K562 (cell line): ENCODE results near the gene MAK. TPM values are rescaled to one million over a fixed set of nuclear protein-coding genes. Genes with fewer than 3 reads are reported as not detected.
A peak's percentile ranks its signal among the peaks of the same experiment; 100 is the strongest.

Experiments used
- CBX1 ChIP-seq: sonication (generic); IDR thresholded peaks from 2 replicates; pipeline ENCODE4 v1.6.1; 2016; ENCODE audit warnings: antibody characterized with exemption, low read depth, mild to moderate bottlenecking
- CBX8 ChIP-seq: fragments of 200-600 bp; sonication (generic); IDR thresholded peaks from 2 replicates; pipeline ENCODE4 v1.6.1; 2012; ENCODE audit warnings: borderline replicate concordance, mixed run types, low read depth, mild to moderate bottlenecking, moderate library complexity, mixed read lengths, low read length, control low read depth, inconsistent platforms; ENCODE audit not compliant: poor library complexity, severe bottlenecking; ENCODE audit errors: extremely low read depth
- CC2D1A ChIP-seq: fragments of 450-650 bp; IDR thresholded peaks from 2 replicates; pipeline ENCODE4 v1.6.1; 2017; ENCODE audit warnings: mild to moderate bottlenecking
- DPF2 ChIP-seq: fragments of 450-650 bp; IDR thresholded peaks from 2 replicates; pipeline ENCODE4 v1.6.1; 2016
- E2F1 ChIP-seq: sonication (generic); formaldehyde crosslinking; IDR thresholded peaks from 2 replicates; pipeline ENCODE4 v1.8.1; 2023; ENCODE audit warnings: mild to moderate bottlenecking, missing genetic modification reagents, moderate library complexity
- HDGF ChIP-seq: fragments of 450-650 bp; IDR thresholded peaks from 2 replicates; pipeline ENCODE4 v1.6.1; 2016
- HIVEP1 ChIP-seq: fragments of 250-450 bp; sonication (Bioruptor Pico); IDR thresholded peaks from 2 replicates; pipeline ENCODE4 v1.4.0; 2020; ENCODE audit warnings: mild to moderate bottlenecking
- NCOA4 ChIP-seq: fragments of 450-650 bp; IDR thresholded peaks from 2 replicates; pipeline ENCODE4 v1.6.1; 2018; ENCODE audit warnings: mild to moderate bottlenecking; ENCODE audit not compliant: partially characterized antibody
- NR2C1 ChIP-seq, 2 experiments: fragments of 450-650 bp; IDR thresholded peaks; 2 replicates each; pipeline ENCODE4 v1.6.1; 2017; ENCODE audit warnings: mild to moderate bottlenecking in 2 of 2, antibody characterized with exemption in 1 of 2, inconsistent platforms in 1 of 2, missing compliant biosample characterization in 1 of 2, missing genetic modification characterization in 1 of 2
- OTX1 ChIP-seq: fragments of 450-650 bp; formaldehyde crosslinking; IDR thresholded peaks from 2 replicates; pipeline ENCODE4 v1.4.0; 2022; ENCODE audit warnings: mild to moderate bottlenecking
- POLR2AphosphoS2 ChIP-seq: IDR thresholded peaks from 2 replicates; pipeline ENCODE4 v1.6.1; 2012; ENCODE audit warnings: low read length, improper control_type of control experiment
- RAD21 ChIP-seq, 2 experiments: fragments of 250-450 bp in 1 of 2; fragments of 450-650 bp in 1 of 2; sonication (Bioruptor Pico) in 1 of 2; formaldehyde crosslinking in 1 of 2; IDR thresholded peaks in 1 of 2; conservative IDR thresholded peaks in 1 of 2; 2 replicates each; pipeline versions ENCODE4 v1.4.0 to v1.8.0; 2020 to 2022; ENCODE audit warnings: mild to moderate bottlenecking in 2 of 2, moderate library complexity in 1 of 2
- SRF ChIP-seq, 2 experiments: fragments of 250-450, 450-650 bp in 1 of 2; sonication (Bioruptor Pico) in 1 of 2; sonication (generic) in 1 of 2; formaldehyde crosslinking; IDR thresholded peaks; 2 replicates each; pipeline versions ENCODE4 v1.5.0 to v1.5.1; 2020 to 2022; ENCODE audit warnings: mild to moderate bottlenecking in 1 of 2, missing genetic modification reagents in 1 of 2
- SRSF7 ChIP-seq: fragments of 200-400 bp; formaldehyde crosslinking; optimal IDR thresholded peaks from 2 replicates; pipeline ENCODE3; 2017; ENCODE audit warnings: mild to moderate bottlenecking, low read depth, low read length
- TBP ChIP-seq: optimal IDR thresholded peaks from 2 replicates; pipeline ENCODE3; 2011; ENCODE audit warnings: low read depth, low read length, improper control_type of control experiment
- U2AF1 ChIP-seq: fragments of 200-400 bp; formaldehyde crosslinking; optimal IDR thresholded peaks from 2 replicates; pipeline ENCODE3; 2017; ENCODE audit warnings: mild to moderate bottlenecking, low read depth, low read length, moderate library complexity
- YBX1 ChIP-seq: fragments of 450-650 bp; IDR thresholded peaks from 2 replicates; pipeline ENCODE4 v1.7.1; 2016; ENCODE audit warnings: mild to moderate bottlenecking
- ZNF143 ChIP-seq: sonication (generic); formaldehyde crosslinking; IDR thresholded peaks from 2 replicates; pipeline ENCODE4 v1.9.0; 2022; ENCODE audit warnings: mild to moderate bottlenecking, missing genetic modification reagents
- ZNF408 ChIP-seq: fragments of 250-450 bp; sonication (Bioruptor Pico); IDR thresholded peaks from 2 replicates; pipeline ENCODE4 v1.4.0; 2020; ENCODE audit warnings: low read depth, mild to moderate bottlenecking, moderate library complexity
- ZNF639 ChIP-seq, 2 experiments: fragments of 200-800 bp in 1 of 2; sonication (Bioruptor generic) in 1 of 2; sonication (generic) in 1 of 2; formaldehyde crosslinking in 1 of 2; IDR thresholded peaks in 1 of 2; conservative IDR thresholded peaks in 1 of 2; 2 replicates each; pipeline versions ENCODE4 v1.5.0 to v1.6.1; 2016 to 2020; ENCODE audit warnings: missing compliant biosample characterization in 1 of 2, missing genetic modification characterization in 1 of 2, missing genetic modification reagents in 1 of 2
- ZNF717 ChIP-seq: fragments of 250-450 bp; sonication (Bioruptor Pico); IDR thresholded peaks from 2 replicates; pipeline ENCODE4 v1.5.0; 2021
- polyA plus RNA-seq, 8 experiments: library from polyadenylated mRNA; depleted of rRNA in 4 of 8; stranded (reverse) in 5 of 8; unstranded in 3 of 8; fragments of >200 nt; fragmentation: Nextera tagmentation in 2 of 8; fragmentation: Illumina TruSeq in 1 of 8; extraction: Ambion mirVana in 2 of 8; extraction: Trizol in 1 of 8; gene quantifications; 2 replicates each; pipeline versions ENCODE4 v1.2.1 to v1.2.3, GENCODE V29; 2011 to 2014; ENCODE audit warnings: inconsistent platforms in 1 of 8, missing spikeins in 1 of 8
- total RNA-seq, 7 experiments: library from RNA; depleted of rRNA in 6 of 7; stranded (reverse); fragments of >200 nt in 6 of 7; fragmentation: Illumina TruSeq in 2 of 7; extraction: Trizol in 2 of 7; gene quantifications; 2 replicates each; pipeline versions ENCODE4 v1.2.1 to v1.2.3, GENCODE V29; 2011 to 2021; ENCODE audit warnings: low replicate concordance in 1 of 7
- TF ChIP-seq, protein P1 (sequence below): fragments of 450-650 bp; formaldehyde crosslinking; IDR thresholded peaks from 2 replicates; pipeline ENCODE4 v1.4.0; 2020; ENCODE audit warnings: mild to moderate bottlenecking, moderate library complexity
- TF ChIP-seq, protein P2 (sequence below): fragments of 250-450 bp; sonication (Bioruptor Pico); IDR thresholded peaks from 2 replicates; pipeline ENCODE4 v1.5.0; 2021; ENCODE audit warnings: mild to moderate bottlenecking, borderline replicate concordance

Gene MAK
- total and polyA plus RNA-seq, 9 of the 15 experiments (the other 6 are each of a cell fraction or from before 2014, with no cell fraction given), result 0.25 to 1.1 (median 0.53) TPM

DNA sequence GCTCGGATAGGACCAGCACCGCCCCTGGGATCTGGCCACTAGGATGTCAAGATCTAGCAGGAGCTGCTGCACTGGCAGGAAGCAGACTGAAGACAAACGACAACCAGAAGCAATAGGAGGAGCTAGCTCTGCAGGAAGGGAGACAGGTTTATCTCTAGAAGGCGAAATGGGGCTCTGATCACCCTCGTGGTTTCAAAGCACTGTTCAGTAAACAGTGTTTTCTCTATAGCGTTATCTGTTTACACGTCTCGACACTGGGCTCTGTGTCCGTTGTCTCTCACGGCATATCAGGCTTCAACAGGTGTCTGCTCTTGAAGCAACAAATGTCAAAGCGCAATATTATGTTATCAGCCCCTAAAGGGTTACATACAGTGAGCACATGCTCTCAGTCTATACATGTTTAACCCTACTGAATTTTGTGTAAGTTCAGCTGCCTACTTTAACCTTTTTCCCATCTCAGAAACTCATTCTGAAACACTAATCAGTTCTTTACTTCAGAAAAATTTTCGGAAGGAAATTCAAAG, 66.9 kb downstream of the MAK start (continued):
- no peak for TF ChIP-seq SRF (CRISPR knock-in tag; IDR thresholded peaks at IDR 0.05)
- peak; percentile 95 for TF ChIP-seq CC2D1A
- TF ChIP-seq ZNF639 (CRISPR knock-in tag; conservative IDR thresholded peaks at IDR 0.05 in 1 of 2, IDR thresholded peaks at IDR 0.05 in 1 of 2), result 0 out of 4 replicates have a peak, but pooled peaks of 1 of the 2 experiments have one; percentile 46
- no peak for TF ChIP-seq TBP
- no peak for TF ChIP-seq ZNF408 (CRISPR knock-in tag)
- TF ChIP-seq HDGF, result 0 out of 2 replicates have a peak, but pooled peaks have one; percentile 12
- TF ChIP-seq YBX1, result no peak
- no peak for TF ChIP-seq ZNF717
- TF ChIP-seq CBX1, result no peak
- TF ChIP-seq DPF2, result peak; percentile 97
- TF ChIP-seq SRSF7, result no peak
- TF ChIP-seq NR2C1 (IDR thresholded peaks at IDR 0.05), result peak; percentile 56
- peak; percentile 48; the same call in 1 of the 2 replicates for TF ChIP-seq NR2C1 (tag; IDR thresholded peaks at IDR 0.05)
- no peak for TF ChIP-seq POLR2AphosphoS2
- no peak for TF ChIP-seq HIVEP1 (CRISPR knock-in tag)
- no peak for TF ChIP-seq U2AF1
- TF ChIP-seq, protein P1, sequence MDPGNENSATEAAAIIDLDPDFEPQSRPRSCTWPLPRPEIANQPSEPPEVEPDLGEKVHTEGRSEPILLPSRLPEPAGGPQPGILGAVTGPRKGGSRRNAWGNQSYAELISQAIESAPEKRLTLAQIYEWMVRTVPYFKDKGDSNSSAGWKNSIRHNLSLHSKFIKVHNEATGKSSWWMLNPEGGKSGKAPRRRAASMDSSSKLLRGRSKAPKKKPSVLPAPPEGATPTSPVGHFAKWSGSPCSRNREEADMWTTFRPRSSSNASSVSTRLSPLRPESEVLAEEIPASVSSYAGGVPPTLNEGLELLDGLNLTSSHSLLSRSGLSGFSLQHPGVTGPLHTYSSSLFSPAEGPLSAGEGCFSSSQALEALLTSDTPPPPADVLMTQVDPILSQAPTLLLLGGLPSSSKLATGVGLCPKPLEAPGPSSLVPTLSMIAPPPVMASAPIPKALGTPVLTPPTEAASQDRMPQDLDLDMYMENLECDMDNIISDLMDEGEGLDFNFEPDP (CRISPR knock-in tag), result no peak
- TF ChIP-seq RAD21 (CRISPR knock-in tag; conservative IDR thresholded peaks at IDR 0.05 in 1 of 2, IDR thresholded peaks at IDR 0.05 in 1 of 2), result peak in 1 of 2 experiments; percentile 37; a peak in 3 of 4 replicates
- TF ChIP-seq NCOA4, result no peak
- TF ChIP-seq, protein P2, sequence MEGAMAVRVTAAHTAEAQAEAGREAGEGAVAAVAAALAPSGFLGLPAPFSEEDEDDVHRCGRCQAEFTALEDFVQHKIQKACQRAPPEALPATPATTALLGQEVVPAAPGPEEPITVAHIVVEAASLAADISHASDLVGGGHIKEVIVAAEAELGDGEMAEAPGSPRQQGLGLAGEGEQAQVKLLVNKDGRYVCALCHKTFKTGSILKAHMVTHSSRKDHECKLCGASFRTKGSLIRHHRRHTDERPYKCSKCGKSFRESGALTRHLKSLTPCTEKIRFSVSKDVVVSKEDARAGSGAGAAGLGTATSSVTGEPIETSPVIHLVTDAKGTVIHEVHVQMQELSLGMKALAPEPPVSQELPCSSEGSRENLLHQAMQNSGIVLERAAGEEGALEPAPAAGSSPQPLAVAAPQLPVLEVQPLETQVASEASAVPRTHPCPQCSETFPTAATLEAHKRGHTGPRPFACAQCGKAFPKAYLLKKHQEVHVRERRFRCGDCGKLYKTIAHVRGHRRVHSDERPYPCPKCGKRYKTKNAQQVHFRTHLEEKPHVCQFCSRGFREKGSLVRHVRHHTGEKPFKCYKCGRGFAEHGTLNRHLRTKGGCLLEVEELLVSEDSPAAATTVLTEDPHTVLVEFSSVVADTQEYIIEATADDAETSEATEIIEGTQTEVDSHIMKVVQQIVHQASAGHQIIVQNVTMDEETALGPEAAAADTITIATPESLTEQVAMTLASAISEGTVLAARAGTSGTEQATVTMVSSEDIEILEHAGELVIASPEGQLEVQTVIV (CRISPR knock-in tag), result no peak
- TF ChIP-seq OTX1 (CRISPR knock-in tag), result no peak
- TF ChIP-seq ZNF143 (CRISPR knock-in tag), result no peak
- no peak for TF ChIP-seq CBX8
- TF ChIP-seq E2F1 (CRISPR knock-in tag), result no peak
